Measurements from ENCODE around the gene TAL2. TPM values are rescaled to one million over a fixed set of nuclear protein-coding genes. Genes with fewer than 3 reads are reported as not detected.

Gene TAL2
- total and polyA plus RNA-seq, 9 of the 15 experiments (the other 6 are each of a cell fraction or from before 2014, with no cell fraction given) = 0.21 to 3.7 (median 1.1) TPM; not detected in 1

DNA sequence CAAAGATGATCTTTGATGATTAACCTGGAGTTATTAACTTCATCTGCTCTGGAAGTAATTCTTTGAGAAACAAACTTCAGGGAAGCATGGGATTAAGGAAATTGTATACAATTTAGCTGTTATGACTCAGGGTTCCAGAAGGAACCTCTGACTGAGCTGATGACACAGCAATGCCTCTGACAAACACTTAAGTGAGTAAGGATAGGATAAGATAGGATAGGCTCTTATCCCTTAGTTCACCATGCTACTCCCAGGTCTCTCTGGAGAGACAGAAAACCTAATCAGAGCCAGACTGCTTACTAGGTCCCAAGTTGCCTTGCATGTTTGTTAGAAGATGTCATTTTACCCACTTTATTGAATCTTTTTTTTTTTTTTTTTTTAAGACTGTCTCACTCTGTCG lies 19.5 kb downstream of the TAL2 start (continued):
- TF ChIP-seq ZNF583 (CRISPR knock-in tag; IDR thresholded peaks at IDR 0.05) = no peak
- no peak for TF ChIP-seq PTRF (tag; IDR thresholded peaks at IDR 0.05)
- TF ChIP-seq SAP30 (IDR thresholded peaks at IDR 0.05; ENCODE audit: borderline replicate concordance, insufficient read depth, low read depth, low read length, poor library complexity, severe bottlenecking) = no peak
- no peak for TF ChIP-seq SNRNP70 (optimal IDR thresholded peaks at IDR 0.05; ENCODE audit: low read depth, low read length)
- TF ChIP-seq, protein P1, sequence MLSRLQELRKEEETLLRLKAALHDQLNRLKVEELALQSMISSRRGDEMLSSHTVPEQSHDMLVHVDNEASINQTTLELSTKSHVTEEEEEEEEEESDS (CRISPR knock-in tag; IDR thresholded peaks at IDR 0.05) = no peak
- no peak for TF ChIP-seq MTA3 (IDR thresholded peaks at IDR 0.05; ENCODE audit: borderline replicate concordance)
- no peak for TF ChIP-seq NONO (IDR thresholded peaks at IDR 0.05; ENCODE audit: low read depth in 2 of 2, low read length in 1 of 2)
- TF ChIP-seq CC2D1A (IDR thresholded peaks at IDR 0.05) = no peak
- TF ChIP-seq, protein P2, sequence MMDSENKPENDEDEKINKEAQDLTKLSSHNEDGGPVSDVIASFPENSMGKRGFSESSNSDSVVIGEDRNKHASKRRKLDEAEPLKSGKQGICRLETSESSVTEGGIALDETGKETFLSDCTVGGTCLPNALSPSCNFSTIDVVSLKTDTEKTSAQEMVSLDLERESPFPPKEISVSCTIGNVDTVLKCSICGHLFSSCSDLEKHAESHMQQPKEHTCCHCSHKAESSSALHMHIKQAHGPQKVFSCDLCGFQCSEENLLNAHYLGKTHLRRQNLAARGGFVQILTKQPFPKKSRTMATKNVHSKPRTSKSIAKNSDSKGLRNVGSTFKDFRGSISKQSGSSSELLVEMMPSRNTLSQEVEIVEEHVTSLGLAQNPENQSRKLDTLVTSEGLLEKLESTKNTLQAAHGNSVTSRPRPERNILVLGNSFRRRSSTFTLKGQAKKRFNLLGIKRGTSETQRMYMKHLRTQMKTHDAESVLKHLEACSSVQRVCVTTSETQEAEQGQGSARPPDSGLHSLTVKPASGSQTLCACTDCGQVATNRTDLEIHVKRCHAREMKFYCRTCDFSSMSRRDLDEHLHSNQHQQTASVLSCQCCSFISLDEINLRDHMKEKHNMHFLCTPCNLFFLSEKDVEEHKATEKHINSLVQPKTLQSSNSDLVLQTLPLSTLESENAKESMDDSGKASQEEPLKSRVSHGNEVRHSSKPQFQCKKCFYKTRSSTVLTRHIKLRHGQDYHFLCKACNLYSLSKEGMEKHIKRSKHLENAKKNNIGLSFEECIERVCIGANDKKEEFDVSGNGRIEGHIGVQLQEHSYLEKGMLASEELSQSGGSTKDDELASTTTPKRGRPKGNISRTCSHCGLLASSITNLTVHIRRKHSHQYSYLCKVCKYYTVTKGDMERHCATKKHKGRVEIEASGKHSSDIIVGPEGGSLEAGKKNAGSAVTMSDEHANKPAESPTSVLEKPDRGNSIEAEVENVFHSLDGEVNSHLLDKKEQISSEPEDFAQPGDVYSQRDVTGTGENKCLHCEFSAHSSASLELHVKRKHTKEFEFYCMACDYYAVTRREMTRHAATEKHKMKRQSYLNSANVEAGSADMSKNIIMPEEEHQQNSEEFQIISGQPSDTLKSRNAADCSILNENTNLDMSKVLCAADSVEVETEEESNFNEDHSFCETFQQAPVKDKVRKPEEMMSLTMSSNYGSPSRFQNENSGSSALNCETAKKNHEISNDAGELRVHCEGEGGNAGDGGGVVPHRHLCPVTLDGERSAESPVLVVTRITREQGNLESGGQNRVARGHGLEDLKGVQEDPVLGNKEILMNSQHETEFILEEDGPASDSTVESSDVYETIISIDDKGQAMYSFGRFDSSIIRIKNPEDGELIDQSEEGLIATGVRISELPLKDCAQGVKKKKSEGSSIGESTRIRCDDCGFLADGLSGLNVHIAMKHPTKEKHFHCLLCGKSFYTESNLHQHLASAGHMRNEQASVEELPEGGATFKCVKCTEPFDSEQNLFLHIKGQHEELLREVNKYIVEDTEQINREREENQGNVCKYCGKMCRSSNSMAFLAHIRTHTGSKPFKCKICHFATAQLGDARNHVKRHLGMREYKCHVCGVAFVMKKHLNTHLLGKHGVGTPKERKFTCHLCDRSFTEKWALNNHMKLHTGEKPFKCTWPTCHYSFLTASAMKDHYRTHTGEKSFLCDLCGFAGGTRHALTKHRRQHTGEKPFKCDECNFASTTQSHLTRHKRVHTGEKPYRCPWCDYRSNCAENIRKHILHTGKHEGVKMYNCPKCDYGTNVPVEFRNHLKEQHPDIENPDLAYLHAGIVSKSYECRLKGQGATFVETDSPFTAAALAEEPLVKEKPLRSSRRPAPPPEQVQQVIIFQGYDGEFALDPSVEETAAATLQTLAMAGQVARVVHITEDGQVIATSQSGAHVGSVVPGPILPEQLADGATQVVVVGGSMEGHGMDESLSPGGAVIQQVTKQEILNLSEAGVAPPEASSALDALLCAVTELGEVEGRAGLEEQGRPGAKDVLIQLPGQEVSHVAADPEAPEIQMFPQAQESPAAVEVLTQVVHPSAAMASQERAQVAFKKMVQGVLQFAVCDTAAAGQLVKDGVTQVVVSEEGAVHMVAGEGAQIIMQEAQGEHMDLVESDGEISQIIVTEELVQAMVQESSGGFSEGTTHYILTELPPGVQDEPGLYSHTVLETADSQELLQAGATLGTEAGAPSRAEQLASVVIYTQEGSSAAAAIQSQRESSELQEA (IDR thresholded peaks at IDR 0.05; ENCODE audit: low read depth) = no peak
- TF ChIP-seq ZNF23 (CRISPR knock-in tag; IDR thresholded peaks at IDR 0.05) = no peak
- TF ChIP-seq NFE2 (IDR thresholded peaks at IDR 0.05; ENCODE audit: low read depth) = peak; percentile 94
- TF ChIP-seq ZNF263 (CRISPR knock-in tag; IDR thresholded peaks at IDR 0.05; ENCODE audit: borderline replicate concordance) = no peak
- TF ChIP-seq EP300 (IDR thresholded peaks at IDR 0.05; ENCODE audit: low read length) = peak; percentile 80
- TF ChIP-seq SOX6 (IDR thresholded peaks at IDR 0.05) = peak; percentile 69
- TF ChIP-seq, protein P3, sequence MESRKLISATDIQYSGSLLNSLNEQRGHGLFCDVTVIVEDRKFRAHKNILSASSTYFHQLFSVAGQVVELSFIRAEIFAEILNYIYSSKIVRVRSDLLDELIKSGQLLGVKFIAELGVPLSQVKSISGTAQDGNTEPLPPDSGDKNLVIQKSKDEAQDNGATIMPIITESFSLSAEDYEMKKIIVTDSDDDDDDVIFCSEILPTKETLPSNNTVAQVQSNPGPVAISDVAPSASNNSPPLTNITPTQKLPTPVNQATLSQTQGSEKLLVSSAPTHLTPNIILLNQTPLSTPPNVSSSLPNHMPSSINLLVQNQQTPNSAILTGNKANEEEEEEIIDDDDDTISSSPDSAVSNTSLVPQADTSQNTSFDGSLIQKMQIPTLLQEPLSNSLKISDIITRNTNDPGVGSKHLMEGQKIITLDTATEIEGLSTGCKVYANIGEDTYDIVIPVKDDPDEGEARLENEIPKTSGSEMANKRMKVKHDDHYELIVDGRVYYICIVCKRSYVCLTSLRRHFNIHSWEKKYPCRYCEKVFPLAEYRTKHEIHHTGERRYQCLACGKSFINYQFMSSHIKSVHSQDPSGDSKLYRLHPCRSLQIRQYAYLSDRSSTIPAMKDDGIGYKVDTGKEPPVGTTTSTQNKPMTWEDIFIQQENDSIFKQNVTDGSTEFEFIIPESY (CRISPR knock-in tag; IDR thresholded peaks at IDR 0.05) = no peak
- no peak for TF ChIP-seq HNRNPLL (IDR thresholded peaks at IDR 0.05; ENCODE audit: low read depth, low read length, poor library complexity, severe bottlenecking)
- TF ChIP-seq, protein P4, sequence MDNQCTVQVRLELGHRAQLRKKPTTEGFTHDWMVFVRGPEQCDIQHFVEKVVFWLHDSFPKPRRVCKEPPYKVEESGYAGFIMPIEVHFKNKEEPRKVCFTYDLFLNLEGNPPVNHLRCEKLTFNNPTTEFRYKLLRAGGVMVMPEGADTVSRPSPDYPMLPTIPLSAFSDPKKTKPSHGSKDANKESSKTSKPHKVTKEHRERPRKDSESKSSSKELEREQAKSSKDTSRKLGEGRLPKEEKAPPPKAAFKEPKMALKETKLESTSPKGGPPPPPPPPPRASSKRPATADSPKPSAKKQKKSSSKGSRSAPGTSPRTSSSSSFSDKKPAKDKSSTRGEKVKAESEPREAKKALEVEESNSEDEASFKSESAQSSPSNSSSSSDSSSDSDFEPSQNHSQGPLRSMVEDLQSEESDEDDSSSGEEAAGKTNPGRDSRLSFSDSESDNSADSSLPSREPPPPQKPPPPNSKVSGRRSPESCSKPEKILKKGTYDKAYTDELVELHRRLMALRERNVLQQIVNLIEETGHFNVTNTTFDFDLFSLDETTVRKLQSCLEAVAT (IDR thresholded peaks at IDR 0.05) = no peak
- no peak for TF ChIP-seq ESRRA (IDR thresholded peaks at IDR 0.05; ENCODE audit: borderline replicate concordance, low read depth)

Measured in K562 (cell line).